HepG2 (cell line): ENCODE measurements around the gene CA4. TPM values are rescaled to one million over a fixed set of nuclear protein-coding genes. Genes with fewer than 3 reads are reported as not detected.

ENCODE experiments used
- CSRNP1 ChIP-seq: sonication (generic); formaldehyde crosslinking; IDR thresholded peaks from 2 replicates; pipeline ENCODE4 v1.8.1; 2023; ENCODE audit warnings: mild to moderate bottlenecking, missing genetic modification reagents
- E2F5 ChIP-seq: sonication (generic); formaldehyde crosslinking; conservative IDR thresholded peaks from 2 replicates; pipeline ENCODE4 v1.4.0; 2020; ENCODE audit warnings: missing genetic modification reagents
- HOXD1 ChIP-seq: sonication (generic); formaldehyde crosslinking; IDR thresholded peaks from 2 replicates; pipeline ENCODE4 v1.5.0; 2020; ENCODE audit warnings: missing genetic modification reagents
- KMT2B ChIP-seq: IDR thresholded peaks from 2 replicates; pipeline ENCODE4 v1.6.1; 2016; ENCODE audit warnings: missing genetic modification reagents, missing compliant biosample characterization
- MAX ChIP-seq: IDR thresholded peaks from 2 replicates; pipeline ENCODE4 v1.6.1; 2012; ENCODE audit warnings: inconsistent platforms
- PRDM15 ChIP-seq: sonication (generic); formaldehyde crosslinking; IDR thresholded peaks from 2 replicates; pipeline ENCODE4 v1.4.0; 2020; ENCODE audit warnings: missing genetic modification reagents
- RORA ChIP-seq: sonication (generic); formaldehyde crosslinking; IDR thresholded peaks from 2 replicates; pipeline ENCODE4 v1.5.0; 2020; ENCODE audit warnings: mild to moderate bottlenecking, missing genetic modification reagents, moderate library complexity
- RXRB ChIP-seq: IDR thresholded peaks from 2 replicates; pipeline ENCODE4 v1.6.1; 2016; ENCODE audit warnings: borderline replicate concordance, missing genetic modification reagents, missing compliant biosample characterization
- SALL2 ChIP-seq: sonication (generic); formaldehyde crosslinking; IDR thresholded peaks from 2 replicates; pipeline ENCODE4 v1.8.1; 2023; ENCODE audit warnings: mild to moderate bottlenecking, missing genetic modification reagents, inconsistent platforms
- SATB2 ChIP-seq: sonication (generic); formaldehyde crosslinking; IDR thresholded peaks from 2 replicates; pipeline ENCODE4 v1.5.0; 2020; ENCODE audit warnings: missing genetic modification reagents
- SNAI1 ChIP-seq: sonication (generic); formaldehyde crosslinking; IDR thresholded peaks from 2 replicates; pipeline ENCODE4 v1.5.0; 2020; ENCODE audit warnings: mild to moderate bottlenecking, missing genetic modification reagents, borderline replicate concordance
- TARDBP ChIP-seq: sonication (generic); formaldehyde crosslinking; IDR thresholded peaks from 2 replicates; pipeline ENCODE4 v1.8.0; 2022; ENCODE audit warnings: mild to moderate bottlenecking, missing genetic modification reagents
- TIGD3 ChIP-seq: sonication (generic); formaldehyde crosslinking; IDR thresholded peaks from 2 replicates; pipeline ENCODE4 v1.5.1; 2020; ENCODE audit warnings: mild to moderate bottlenecking, missing genetic modification reagents, borderline replicate concordance
- TMF1 ChIP-seq: sonication (generic); formaldehyde crosslinking; IDR thresholded peaks from 2 replicates; pipeline ENCODE4 v1.8.1; 2022; ENCODE audit warnings: low read depth, missing genetic modification reagents
- TP53 ChIP-seq: sonication (generic); formaldehyde crosslinking; conservative IDR thresholded peaks from 2 replicates; pipeline ENCODE4 v1.4.0; 2020; ENCODE audit warnings: missing genetic modification reagents
- ZFP1 ChIP-seq: IDR thresholded peaks from 2 replicates; pipeline ENCODE4 v1.6.1; 2016
- ZKSCAN5 ChIP-seq: sonication (generic); formaldehyde crosslinking; IDR thresholded peaks from 2 replicates; pipeline ENCODE4 v1.5.1; 2020; ENCODE audit warnings: mild to moderate bottlenecking, missing genetic modification reagents
- ZNF17 ChIP-seq: sonication (generic); formaldehyde crosslinking; IDR thresholded peaks from 2 replicates; pipeline ENCODE4 v1.5.0; 2020; ENCODE audit warnings: mild to moderate bottlenecking, missing genetic modification reagents
- ZNF205 ChIP-seq: IDR thresholded peaks from 2 replicates; pipeline ENCODE4 v1.6.1; 2018; ENCODE audit warnings: missing biosample characterization, missing genetic modification reagents
- ZNF430 ChIP-seq: sonication (generic); formaldehyde crosslinking; IDR thresholded peaks from 2 replicates; pipeline ENCODE4 v1.9.0; 2021; ENCODE audit warnings: mild to moderate bottlenecking, missing genetic modification reagents
- ZNF746 ChIP-seq: sonication (generic); formaldehyde crosslinking; IDR thresholded peaks from 2 replicates; pipeline ENCODE4 v1.8.0; 2022; ENCODE audit warnings: mild to moderate bottlenecking, missing genetic modification reagents
- ZNF777 ChIP-seq: sonication (generic); formaldehyde crosslinking; IDR thresholded peaks from 2 replicates; pipeline ENCODE4 v1.4.0; 2020; ENCODE audit warnings: missing genetic modification reagents
- polyA plus RNA-seq, 8 experiments: library from polyadenylated mRNA; depleted of rRNA in 3 of 8; stranded (reverse) in 7 of 8; unstranded in 1 of 8; fragments of >200 nt; fragmentation: Illumina TruSeq in 4 of 8; extraction: Trizol in 4 of 8; gene quantifications; 2 replicates each; pipeline versions ENCODE4 v1.2.1 to v1.2.3, GENCODE V29; 2011 to 2016; ENCODE audit warnings: low read depth in 4 of 8, missing spikeins in 1 of 8, mixed read lengths in 1 of 8; ENCODE audit not compliant: insufficient read depth in 1 of 8
- total RNA-seq, 5 experiments: library from RNA; depleted of rRNA; stranded (reverse); fragments of >200 nt; fragmentation: Illumina TruSeq; extraction: Trizol; gene quantifications; 2 replicates each; pipeline ENCODE4 v1.2.3, GENCODE V29; 2016; ENCODE audit warnings: low read depth in 1 of 5

The CA4 gene
- total and polyA plus RNA-seq, 2 of the 13 experiments (the other 11 are each of a cell fraction or from before 2014, with no cell fraction given), result not detected

GRCh38 chr17:60135151-60135950, 14.4 kb upstream of the CA4 start (continued):
- TF ChIP-seq PRDM15, result peak; percentile 87
- peak; percentile 97 for TF ChIP-seq SATB2
- peak; percentile 92 for TF ChIP-seq HOXD1 (CRISPR knock-in tag)
- peak; percentile 59; the same call in 1 of the 2 replicates for TF ChIP-seq TMF1 (CRISPR knock-in tag)
- no peak for TF ChIP-seq ZFP1
- TF ChIP-seq ZNF430, result no peak
- peak; percentile 90; the same call in 1 of the 2 replicates for TF ChIP-seq TP53 (CRISPR knock-in tag)
- TF ChIP-seq KMT2B (CRISPR knock-in tag), result peak; percentile 96
- TF ChIP-seq TIGD3, result no peak; the same call in 1 of the 2 replicates
- TF ChIP-seq ZNF205 (CRISPR knock-in tag), result 0 out of 2 replicates have a peak, but pooled peaks have one; percentile 53
- no peak for TF ChIP-seq ZKSCAN5 (CRISPR knock-in tag)
- peak; percentile 76 for TF ChIP-seq E2F5 (CRISPR knock-in tag)
- TF ChIP-seq SALL2, result peak; percentile 98
- peak; percentile 62; the same call in 1 of the 2 replicates for TF ChIP-seq ZNF746 (CRISPR knock-in tag)
- TF ChIP-seq TARDBP (CRISPR knock-in tag), result peak; percentile 72
- peak; percentile 81 for TF ChIP-seq ZNF777 (CRISPR knock-in tag)
- no peak for TF ChIP-seq ZNF17
- TF ChIP-seq RXRB (CRISPR knock-in tag), result peak; percentile 50
- TF ChIP-seq CSRNP1 (CRISPR knock-in tag), result peak; percentile 55; the same call in 1 of the 2 replicates
- TF ChIP-seq SNAI1, result no peak
- TF ChIP-seq RORA (CRISPR knock-in tag), result no peak
- peak; percentile 92 for TF ChIP-seq MAX
